PC-3 (cell line): ENCODE data around the gene RASL10A.

Experiments
- EZH2 ChIP-seq: fragments of 300-600 bp; sonication (generic); IDR thresholded peaks from one replicate; pipeline ENCODE4 v1.6.1; 2017; ENCODE audit warnings: antibody characterized with exemption, mild to moderate bottlenecking, low read length; ENCODE audit not compliant: unreplicated experiment
- EZH2phosphoT487 ChIP-seq: fragments of 300-600 bp; sonication (generic); IDR thresholded peaks from 2 replicates; pipeline ENCODE4 v1.6.1; 2018; ENCODE audit warnings: mild to moderate bottlenecking, antibody characterized with exemption, low read length, borderline replicate concordance
- TF ChIP-seq, protein P1 (sequence below): fragments of 300-600 bp; sonication (generic); conservative IDR thresholded peaks from 2 replicates; pipeline ENCODE4 v1.5.1; 2017; ENCODE audit warnings: antibody characterized with exemption, low read depth, mild to moderate bottlenecking, low read length

GRCh38 chr22:29310065-29310862 lies 5.2 kb downstream of the RASL10A start:
- TF ChIP-seq EZH2 (no peak), EZH2phosphoT487 (no peak)
- TF ChIP-seq, protein P1, sequence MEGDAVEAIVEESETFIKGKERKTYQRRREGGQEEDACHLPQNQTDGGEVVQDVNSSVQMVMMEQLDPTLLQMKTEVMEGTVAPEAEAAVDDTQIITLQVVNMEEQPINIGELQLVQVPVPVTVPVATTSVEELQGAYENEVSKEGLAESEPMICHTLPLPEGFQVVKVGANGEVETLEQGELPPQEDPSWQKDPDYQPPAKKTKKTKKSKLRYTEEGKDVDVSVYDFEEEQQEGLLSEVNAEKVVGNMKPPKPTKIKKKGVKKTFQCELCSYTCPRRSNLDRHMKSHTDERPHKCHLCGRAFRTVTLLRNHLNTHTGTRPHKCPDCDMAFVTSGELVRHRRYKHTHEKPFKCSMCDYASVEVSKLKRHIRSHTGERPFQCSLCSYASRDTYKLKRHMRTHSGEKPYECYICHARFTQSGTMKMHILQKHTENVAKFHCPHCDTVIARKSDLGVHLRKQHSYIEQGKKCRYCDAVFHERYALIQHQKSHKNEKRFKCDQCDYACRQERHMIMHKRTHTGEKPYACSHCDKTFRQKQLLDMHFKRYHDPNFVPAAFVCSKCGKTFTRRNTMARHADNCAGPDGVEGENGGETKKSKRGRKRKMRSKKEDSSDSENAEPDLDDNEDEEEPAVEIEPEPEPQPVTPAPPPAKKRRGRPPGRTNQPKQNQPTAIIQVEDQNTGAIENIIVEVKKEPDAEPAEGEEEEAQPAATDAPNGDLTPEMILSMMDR: no peak
